Upper lobe of left lung (tissue), 6 donors: Measurements from ENCODE around the gene CCDC71L. TPM values are rescaled to one million over a fixed set of nuclear protein-coding genes. Genes with fewer than 3 reads are reported as not detected.
"Not testable (repeated sequence)": the region's sequence is repeated elsewhere in the genome, so short reads cannot be mapped to it uniquely, and the experiment has no call there.

Experiments
- ATAC-seq, 2 donors: fragments of 200-7000 bp; cut with Tn5 transposase; one replicate each; pipeline ENCODE4 v1.9.1; 2022; ENCODE audit warnings: mild to moderate bottlenecking in 2 of 2, moderate library complexity in 2 of 2; ENCODE audit not compliant: low FRiP score in 2 of 2
- DNase-seq, 2 donors: peaks; one replicate each; pipeline ENCODE4 v3.0.0-alpha.2; 2019 to 2020
- H3K27ac ChIP-seq, 4 donors: fragments of 200-600 bp; sonication (generic); one replicate each; pipeline ENCODE4 v1.5.1; 2016 to 2019
- H3K27me3 ChIP-seq, 4 donors: fragments of 200-600 bp; sonication (generic); one replicate each; pipeline ENCODE4 v1.5.1; 2017 to 2019
- H3K36me3 ChIP-seq, 4 donors: fragments of 200-600 bp; sonication (generic); one replicate each; pipeline ENCODE4 v1.5.1; 2016 to 2019
- H3K4me1 ChIP-seq, 4 donors: fragments of 200-600 bp; sonication (generic); one replicate each; pipeline ENCODE4 v1.5.1; 2018 to 2019
- H3K4me3 ChIP-seq, 4 donors: fragments of 200-600 bp; sonication (generic); one replicate each; pipeline ENCODE4 v1.5.1; 2017 to 2019; ENCODE audit warnings: mild to moderate bottlenecking in 2 of 4, moderate library complexity in 1 of 4
- H3K9me3 ChIP-seq, 4 donors: fragments of 200-600 bp; sonication (generic); one replicate each; pipeline ENCODE4 v1.5.1; 2018 to 2019
- CTCF ChIP-seq, 6 experiments: fragments of 450-650 bp in 4 of 6; fragments of 200-600 bp in 2 of 6; sonication (generic) in 2 of 6; IDR thresholded peaks; one replicate each; pipeline ENCODE4 v1.5.1; 2016 to 2019; ENCODE audit warnings: antibody characterized with exemption in 6 of 6
- EP300 ChIP-seq, 4 donors: sonication (generic); formaldehyde crosslinking; IDR thresholded peaks; one replicate each; pipeline ENCODE4 v1.5.1; 2017; ENCODE audit warnings: antibody characterized with exemption in 4 of 4, control low read depth in 2 of 4
- POLR2A ChIP-seq, 4 donors: fragments of 450-650 bp; IDR thresholded peaks; one replicate each; pipeline ENCODE4 v1.5.1; 2016 to 2017; ENCODE audit warnings: antibody characterized with exemption in 4 of 4, mild to moderate bottlenecking in 2 of 4
- POLR2AphosphoS5 ChIP-seq, 2 donors: sonication (generic); formaldehyde crosslinking; IDR thresholded peaks; one replicate each; pipeline ENCODE4 v1.5.1; 2017; ENCODE audit warnings: antibody characterized with exemption in 2 of 2
- WGBS, 2 donors: methylation state at CpG; one replicate each; pipeline ENCODE4 v1.1.5; 2017 to 2018; 5-methylcytosine and 5-hydroxymethylcytosine counted together
- total RNA-seq, 6 donors: library from RNA; depleted of rRNA in 4 of 6; stranded (reverse); fragments of >200 nt in 4 of 6; gene quantifications; one replicate each; pipeline versions ENCODE4 v1.1.0 to v1.2.1, GENCODE V29; 2016 to 2021
- donor health status: DM: no; HTN: no; CAD: no; lungs with moderate emphysema.
- donor health status: DM: no; HTN: yes; CAD: no; lungs with severe emphysema.

Gene CCDC71L
- total RNA-seq, 6 donors from 2014 or later = 12.6 to 38.7 (median 21.3) TPM

GRCh38 chr7:106678795-106679152, 17.8 kb upstream of the CCDC71L start:
- Histone ChIP-seq H3K9me3 (no peaks in the 10 kb centered on the region), H3K4me3 (no peak overlapping the region), H3K27ac (no peak overlapping the region), H3K36me3 (no peaks in the 10 kb centered on the region), H3K4me1 (peaks cover 0 to 6% (median 0%) of the 10 kb centered on the region in 4 donors), H3K27me3 (no peaks in the 10 kb centered on the region)
- WGBS, 2 donors = 83 to 97% methylated on average over 3 of the region's 3 CpGs
- DNase-seq (no peak), ATAC-seq (no peak)
- TF ChIP-seq EP300 (IDR thresholded peaks at IDR 0.05) (no peak), CTCF (IDR thresholded peaks at IDR 0.05) (no peak), POLR2A (IDR thresholded peaks at IDR 0.05) (no peak), POLR2AphosphoS5 (IDR thresholded peaks at IDR 0.05) (no peak)

- H3K4me1 ChIP-seq, H3K27ac ChIP-seq, H3K27me3 ChIP-seq, DNase-seq, H3K36me3 ChIP-seq, H3K9me3 ChIP-seq, H3K4me3 ChIP-seq, ATAC-seq: not testable (repeated sequence)
- 66 to 75% methylated on average over 2 of the region's 2 CpGs for WGBS, 2 donors
Observed at GRCh38 chr7:106676506-106676905, 15.5 kb upstream of the CCDC71L start.

DNA sequence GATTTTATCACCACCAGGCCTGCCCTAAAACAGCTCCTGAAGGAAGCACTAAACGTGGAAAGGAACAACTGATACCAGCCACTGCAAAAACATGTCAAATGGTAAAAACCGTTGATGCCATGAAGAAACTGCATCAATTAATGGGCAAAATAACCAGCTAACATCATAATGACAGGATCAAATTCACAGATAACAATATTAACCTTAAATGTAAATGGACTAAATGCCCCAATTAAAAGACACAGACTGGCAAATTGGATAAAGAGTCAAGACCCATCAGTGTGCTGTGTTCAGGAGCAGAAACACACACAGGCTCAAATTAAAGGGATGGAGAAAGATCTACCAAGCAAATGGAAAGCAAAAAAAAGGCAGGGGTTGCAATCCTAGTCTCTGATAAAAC, 12.7 kb upstream of the CCDC71L start:
- ATAC-seq, DNase-seq, H3K4me1 ChIP-seq, H3K27me3 ChIP-seq, H3K9me3 ChIP-seq, H3K36me3 ChIP-seq, H3K4me3 ChIP-seq, H3K27ac ChIP-seq: not testable (repeated sequence)
- WGBS, 2 donors = 80 to 89% methylated on average over 2 of the region's 2 CpGs

- H3K9me3 ChIP-seq, H3K4me1 ChIP-seq, H3K27me3 ChIP-seq, H3K4me3 ChIP-seq, ATAC-seq, H3K36me3 ChIP-seq, H3K27ac ChIP-seq: not testable (repeated sequence)
- WGBS, 2 donors = 94 to 96% methylated on average over 8 of the region's 8 CpGs
- DNase-seq = peak in 1 of 2 donors; percentile 64
Observed at GRCh38 chr7:106671930-106672329, 11.0 kb upstream of the CCDC71L start.

DNA sequence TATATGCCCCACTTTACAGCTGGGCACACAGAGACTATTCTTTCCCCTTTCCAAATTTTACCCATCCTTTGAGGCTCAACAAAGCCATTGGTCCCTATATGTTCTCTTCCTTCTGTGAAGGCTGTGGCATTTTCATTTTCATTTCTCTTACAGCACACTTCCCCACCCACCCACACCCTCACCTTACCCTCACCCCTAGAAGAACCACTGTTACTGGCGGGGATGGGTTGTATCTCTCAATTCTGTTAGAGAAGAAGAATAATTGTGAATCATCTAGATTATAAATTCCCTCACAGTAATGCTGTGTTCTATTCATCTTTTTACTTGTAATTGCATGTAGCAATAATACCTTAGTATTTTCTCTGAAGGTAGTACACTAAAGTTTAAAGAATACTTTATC, 10.2 kb upstream of the CCDC71L start:
- Histone ChIP-seq H3K9me3 (no peaks in the 10 kb centered on the region), H3K36me3 (no peaks in the 10 kb centered on the region), H3K27me3 (no peaks in the 10 kb centered on the region), H3K4me1 (no peaks in the 10 kb centered on the region), H3K27ac (no peak overlapping the region), H3K4me3 (no peak overlapping the region)
- ATAC-seq = no peak
- no peak for DNase-seq
- no peak for TF ChIP-seq EP300 (IDR thresholded peaks at IDR 0.05)
- 95% methylated on average over 1 of the region's 1 CpG for WGBS, 2 donors

- 96 to 97% methylated on average over 6 of the region's 6 CpGs for WGBS, 2 donors
- ATAC-seq = no peak
- TF ChIP-seq POLR2A (IDR thresholded peaks at IDR 0.05) (no peak), POLR2AphosphoS5 (IDR thresholded peaks at IDR 0.05) (no peak)
- Histone ChIP-seq H3K4me1 (no peaks in the 10 kb centered on the region), H3K36me3 (no peaks in the 10 kb centered on the region), H3K4me3 (no peak overlapping the region), H3K27me3 (no peaks in the 10 kb centered on the region), H3K9me3 (no peaks in the 10 kb centered on the region), H3K27ac (no peak overlapping the region)
- no peak for DNase-seq
Observed at GRCh38 chr7:106668861-106669524, 8.0 kb upstream of the CCDC71L start.

- no peak for ATAC-seq
- H3K27ac ChIP-seq = no peak overlapping the region
- TF ChIP-seq CTCF (IDR thresholded peaks at IDR 0.05) (no peak), EP300 (IDR thresholded peaks at IDR 0.05) (no peak), POLR2AphosphoS5 (IDR thresholded peaks at IDR 0.05) (no peak), POLR2A (IDR thresholded peaks at IDR 0.05) (no peak)
Observed at GRCh38 chr7:106666353-106666752, 5.4 kb upstream of the CCDC71L start.

More at GRCh38 chr7:106666353-106666752, 5.4 kb upstream of the CCDC71L start:
- no peaks in the 10 kb centered on the region for H3K4me1 ChIP-seq
- WGBS, 2 donors = 88 to 95% methylated on average over 2 of the region's 2 CpGs
- no peaks in the 10 kb centered on the region for H3K9me3 ChIP-seq
- H3K27me3 ChIP-seq = no peaks in the 10 kb centered on the region
- H3K36me3 ChIP-seq = no peaks in the 10 kb centered on the region
- H3K4me3 ChIP-seq = no peak overlapping the region
- no peak for DNase-seq
